HT-29 (cell line): ENCODE results near the gene CBX5. TPM values are rescaled to one million over a fixed set of nuclear protein-coding genes. Genes with fewer than 3 reads are reported as not detected.
A peak's percentile ranks its signal among the peaks of the same experiment; 100 is the strongest.
"Not testable (repeated sequence)": the region's sequence is repeated elsewhere in the genome, so short reads cannot be mapped to it uniquely, and the experiment has no call there.

Source experiments
- DNase-seq: peaks from one replicate; pipeline ENCODE4 v3.0.0-alpha.2; 2015; ENCODE audit warnings: low spot score
- total RNA-seq: library from RNA; depleted of rRNA; stranded (reverse); fragments of >200 nt; shearing (Covaris generic); gene quantifications from 2 replicates; pipeline ENCODE4 v1.2.3, GENCODE V29; 2014

The CBX5 gene
- total RNA-seq, 1 experiment from 2014 or later, result 16.7 TPM

DNA sequence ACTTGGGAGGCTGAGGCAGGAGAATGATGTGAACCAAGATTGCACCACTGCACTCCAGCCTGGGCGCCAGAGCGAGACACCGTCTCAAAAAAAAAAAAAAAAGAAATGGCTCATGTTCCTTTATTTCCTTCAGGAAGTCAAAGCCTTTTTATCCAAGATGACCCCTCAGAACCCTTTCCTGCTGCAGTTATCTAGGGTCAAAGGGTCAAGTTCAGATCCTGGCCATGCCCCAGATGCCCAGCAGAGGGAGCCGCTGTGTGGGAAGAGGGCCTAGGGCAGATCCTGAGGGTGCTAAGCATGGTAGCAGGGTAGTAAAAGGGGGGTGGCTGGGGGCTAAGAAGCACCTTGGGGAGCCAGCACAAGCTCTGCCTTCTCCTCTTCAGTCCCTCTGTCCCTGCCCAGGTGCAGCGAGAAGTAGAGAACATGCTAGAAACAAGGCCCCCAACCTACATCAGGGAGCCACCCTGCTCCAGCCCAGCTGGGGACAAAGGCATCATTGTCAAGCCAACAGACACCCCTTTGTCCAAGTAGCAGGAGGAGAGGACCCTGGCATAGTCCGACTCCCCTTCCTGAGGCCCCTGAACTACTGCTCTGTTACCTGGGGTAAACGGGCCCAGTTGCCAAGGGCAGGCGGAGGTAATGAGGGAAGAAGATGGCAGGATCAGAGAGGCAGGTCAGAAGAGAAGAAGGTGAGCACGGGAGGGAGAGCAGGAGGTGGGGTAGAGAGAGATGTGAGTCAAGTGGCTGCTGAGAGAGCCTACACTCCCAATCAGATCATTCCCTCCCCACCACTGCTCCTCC, 14.4 kb upstream of the CBX5 start:
- DNase-seq, result peak; percentile 69

DNA sequence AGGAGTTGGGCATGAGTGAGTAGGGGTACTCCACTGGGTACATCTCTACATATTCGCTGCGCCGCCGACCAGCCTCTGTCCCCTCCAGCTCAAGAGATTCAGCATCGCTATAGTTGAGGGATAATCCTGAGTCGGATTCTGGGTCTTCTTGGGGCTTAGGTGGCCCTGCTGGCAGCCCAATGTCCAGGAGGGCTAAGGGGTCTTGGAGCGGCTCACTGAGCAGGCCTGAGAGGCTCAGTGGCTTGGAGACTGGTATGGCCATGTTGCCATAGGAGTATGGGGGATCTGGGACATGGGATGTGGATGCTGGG, 13.0 kb upstream of the CBX5 start:
- DNase-seq, result no peak

DNA sequence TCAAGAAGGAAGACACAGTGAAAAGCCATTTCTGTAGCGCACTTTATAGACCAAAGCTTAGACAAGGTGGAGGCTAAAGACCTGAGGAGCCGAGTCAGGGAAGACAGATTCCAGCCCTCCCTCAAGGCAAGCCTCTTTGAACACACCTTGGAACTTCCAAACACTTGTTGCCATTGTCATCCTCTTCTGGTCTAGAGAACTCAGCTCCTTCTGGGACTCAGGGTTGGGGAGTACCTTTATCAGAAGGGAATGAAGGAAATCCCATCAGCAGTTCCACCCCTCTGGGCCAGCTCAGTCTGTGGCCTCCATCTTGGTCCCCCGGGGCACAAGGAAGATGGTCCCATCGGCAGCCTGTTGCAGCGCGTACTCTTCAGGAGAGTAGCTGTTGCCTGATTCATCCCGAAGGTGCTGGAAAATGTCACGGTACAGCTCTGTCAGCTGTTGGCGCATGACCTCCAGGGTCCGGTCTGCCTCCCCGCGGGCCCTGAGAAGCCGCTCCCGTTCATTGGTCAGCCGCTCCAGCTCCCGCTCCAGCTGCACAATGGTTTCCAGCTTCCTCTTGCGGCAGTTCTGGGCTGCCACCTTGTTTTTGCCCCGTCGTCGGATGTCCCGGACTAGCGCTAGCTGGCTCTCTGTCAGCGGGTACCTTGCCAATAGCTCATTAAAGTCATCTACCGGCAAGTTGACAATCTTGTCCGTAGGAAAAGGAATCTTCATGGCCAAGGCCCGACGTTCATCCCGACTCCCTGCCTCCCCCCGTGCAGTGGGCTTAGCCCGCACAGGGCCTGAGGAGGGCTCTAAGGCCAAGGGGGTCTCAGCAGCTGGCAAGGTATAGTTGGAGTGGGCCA, 12.4 kb upstream of the CBX5 start:
- DNase-seq, result no peak

DNA sequence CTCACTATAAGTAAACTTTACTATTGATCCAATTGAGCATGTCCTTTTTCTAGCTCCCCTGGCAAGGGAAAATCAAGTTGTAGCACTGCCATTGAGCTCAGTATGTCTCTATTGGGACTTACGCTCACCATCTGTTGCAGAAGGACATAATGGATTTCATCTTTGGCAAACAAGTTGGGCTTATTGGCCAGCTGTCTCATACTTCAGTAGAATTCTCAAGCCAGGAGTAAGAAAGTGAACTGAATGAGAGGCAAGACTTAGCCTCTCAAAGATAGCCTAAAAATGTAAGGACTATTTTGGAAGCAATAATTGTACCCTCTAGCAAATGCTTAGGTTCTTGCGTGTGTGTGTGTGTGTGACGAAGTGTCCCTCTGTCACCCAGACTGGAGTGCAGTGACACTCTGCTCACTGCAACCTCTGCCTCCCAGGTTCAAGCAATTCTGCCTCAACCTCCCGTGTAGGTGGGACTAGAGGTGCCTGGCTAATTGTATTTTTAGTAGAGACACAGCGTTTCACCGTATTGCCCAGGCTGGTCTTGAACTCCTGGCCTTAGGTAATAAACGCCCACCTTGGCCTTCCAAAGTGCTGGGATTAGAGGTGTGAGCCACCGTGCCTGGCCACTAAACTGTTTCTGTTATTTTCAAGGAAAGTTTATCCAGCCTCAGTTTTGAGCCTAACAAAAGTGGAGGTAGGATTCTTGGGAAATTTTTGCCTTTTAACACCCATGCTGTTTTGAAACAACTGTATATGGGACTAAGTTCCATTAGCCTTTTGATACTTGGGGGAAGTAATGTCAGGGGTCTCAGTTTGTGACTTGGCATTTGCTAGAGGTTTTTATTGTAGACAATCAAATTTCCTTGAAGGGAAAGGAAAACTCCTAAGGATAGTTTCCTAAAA, 7.6 kb upstream of the CBX5 start:
- DNase-seq, result no peak

DNA sequence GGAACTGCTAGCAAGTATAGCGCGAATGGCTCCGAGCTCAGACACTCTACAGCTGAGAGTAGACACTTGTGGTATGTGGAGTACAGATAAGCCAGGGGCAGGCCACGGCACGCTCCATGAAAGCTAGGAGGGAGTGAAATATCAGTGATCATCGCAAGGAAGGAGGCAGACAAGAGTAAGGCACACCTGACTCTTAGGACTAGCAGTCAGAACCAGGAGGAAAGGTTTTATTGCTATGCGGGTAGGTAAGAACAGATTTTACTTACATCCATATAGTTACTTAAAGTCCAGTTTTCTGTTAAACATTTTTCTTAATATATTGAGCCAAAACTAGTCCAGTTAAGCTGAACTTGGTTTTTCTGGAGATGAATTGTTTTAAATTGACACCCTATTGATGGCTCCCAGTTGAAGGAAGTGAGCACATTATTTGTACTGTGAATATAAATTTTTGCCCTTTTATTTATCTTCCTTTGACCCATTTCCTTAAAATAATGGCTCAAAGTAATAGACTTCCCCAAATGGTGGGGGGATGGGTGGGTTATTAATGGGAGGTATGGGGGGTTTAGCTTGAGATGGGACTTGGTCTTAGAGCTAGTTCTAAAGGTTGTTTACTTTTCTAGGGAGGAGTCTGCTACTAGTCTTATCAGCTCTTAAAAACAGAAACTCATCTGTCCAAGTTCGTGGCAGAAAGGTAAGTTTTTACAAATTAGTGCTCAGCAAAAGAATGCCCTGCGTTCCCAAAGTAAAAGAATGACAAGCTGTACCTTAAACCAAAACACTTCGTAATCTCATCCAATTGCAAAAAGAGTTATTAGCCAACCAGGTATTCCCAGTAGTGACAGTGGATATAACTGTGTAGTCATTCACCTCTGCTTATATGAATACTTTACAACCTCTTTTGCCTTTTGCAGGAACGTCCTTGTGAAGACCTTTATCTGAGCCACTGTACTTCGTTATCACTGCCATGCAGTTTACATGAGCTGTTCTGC, 6.4 kb upstream of the CBX5 start:
- peak; percentile 35 for DNase-seq

DNA sequence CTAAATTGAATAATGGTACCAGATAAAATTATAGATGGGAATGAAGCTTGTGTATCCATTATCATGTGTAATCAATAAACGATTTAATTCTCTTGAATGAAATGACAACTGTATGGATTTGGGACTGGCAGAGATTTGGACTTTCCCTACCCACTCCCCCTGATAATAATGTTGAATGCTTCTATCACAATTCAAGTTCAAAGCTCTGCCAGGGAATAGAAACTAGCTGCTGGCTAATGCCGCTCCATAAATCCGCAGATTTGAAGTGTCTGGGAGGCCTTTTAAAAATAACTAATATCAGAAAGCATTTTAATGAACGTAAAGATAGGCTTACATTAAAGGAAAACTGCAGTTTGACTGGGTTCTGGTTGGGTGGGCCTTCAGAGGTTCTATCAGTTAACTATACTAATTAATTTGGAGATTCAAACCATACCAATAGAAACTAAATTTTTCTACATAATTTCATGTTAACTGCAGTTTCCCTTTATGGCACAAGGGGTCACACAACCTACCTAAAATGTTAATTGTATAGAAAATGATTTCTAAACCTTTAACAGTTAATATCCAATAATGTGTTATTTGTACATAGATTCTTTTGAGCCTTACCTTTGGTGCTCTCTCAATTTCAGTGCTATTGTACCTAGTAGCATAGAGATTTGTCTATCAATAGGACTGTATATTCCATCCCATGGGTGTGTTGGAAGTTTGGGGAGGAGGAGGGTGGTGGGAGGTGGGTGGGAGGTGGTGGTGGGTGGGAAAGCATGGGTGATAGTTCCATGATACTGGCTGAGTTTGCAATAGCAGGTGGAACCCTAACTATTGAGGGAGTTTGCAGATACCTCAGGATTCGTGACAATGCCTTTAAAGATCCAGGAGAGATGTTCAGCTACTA, 5.5 kb upstream of the CBX5 start:
- DNase-seq, result no peak

GRCh38 chr12:54284070-54284780, 4.3 kb upstream of the CBX5 start:
- DNase-seq, result not testable (repeated sequence)

- DNase-seq, result no peak
These were observed 3.1 kb upstream of the CBX5 start for GRCh38 chr12:54282949-54283593.

- not testable (repeated sequence) for DNase-seq
These were observed 1.8 kb upstream of the CBX5 start for GRCh38 chr12:54281694-54282093.

DNA sequence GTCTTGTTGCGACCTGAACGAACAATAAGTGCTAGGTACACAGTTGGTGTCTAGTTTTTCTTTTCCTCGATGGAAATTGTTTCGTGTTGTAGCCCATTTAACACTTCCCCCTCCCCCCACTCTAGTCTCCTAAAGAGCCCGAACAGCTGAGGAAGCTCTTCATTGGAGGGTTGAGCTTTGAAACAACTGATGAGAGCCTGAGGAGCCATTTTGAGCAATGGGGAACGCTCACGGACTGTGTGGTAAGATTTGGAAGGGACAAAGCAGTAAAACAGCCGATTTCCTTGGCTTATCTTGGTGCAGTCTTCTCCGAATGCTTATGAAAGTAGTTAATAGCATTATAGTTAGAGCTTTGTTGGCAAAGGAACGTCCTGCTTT, 1.3 kb upstream of the CBX5 start:
- peak; percentile 44 for DNase-seq

GRCh38 chr12:54280468-54281260, 742 bp upstream of the CBX5 start, which contains the start of gene HNRNPA1:
Gene HNRNPA1, plus strand, starts transcription at chr12:54280726. Its CDS starts 82 bp downstream, at chr12:54280808.
- peak; percentile 99 for DNase-seq

DNA sequence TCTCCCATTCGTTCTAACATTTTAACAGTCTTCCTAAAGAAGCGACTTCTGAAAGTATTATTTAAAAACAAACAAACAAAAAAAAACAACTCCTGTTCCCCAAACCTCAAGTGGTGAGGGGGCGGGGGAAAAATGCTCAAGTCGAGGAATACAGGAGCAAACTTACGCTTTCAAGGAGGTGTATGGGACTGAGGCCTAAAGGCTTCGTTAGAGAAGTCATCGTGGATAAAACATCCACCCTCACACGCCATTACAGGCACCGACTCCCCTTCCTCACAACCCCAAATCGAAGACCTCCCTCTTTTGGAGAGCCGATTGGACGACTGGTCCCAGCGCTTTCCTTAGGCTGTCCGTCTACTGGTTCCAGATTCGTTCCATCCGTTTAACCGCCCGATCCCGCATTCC, 693 bp downstream of the CBX5 start:
- no peak for DNase-seq

- no peak for DNase-seq
These were observed 2.1 kb downstream of the CBX5 start for GRCh38 chr12:54277823-54278276.

DNA sequence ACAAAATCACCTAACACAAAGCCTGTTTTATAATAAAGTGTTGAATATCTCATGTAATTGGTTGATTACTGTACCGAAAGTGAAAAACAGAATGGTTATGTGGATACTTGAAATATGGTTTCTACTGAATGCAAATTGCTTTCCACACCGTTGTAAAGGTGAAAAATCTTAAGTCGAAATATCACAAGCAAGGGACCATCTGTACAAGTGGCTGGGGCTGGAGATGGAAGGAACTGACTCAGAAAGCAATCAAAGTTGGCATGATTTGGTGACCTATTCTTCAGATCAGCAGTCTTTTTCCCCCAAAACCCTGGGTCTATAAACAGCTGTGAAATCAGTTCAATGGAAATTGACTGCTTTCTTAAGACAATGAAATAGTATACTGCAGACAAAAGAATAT, 3.6 kb downstream of the CBX5 start:
- DNase-seq, result no peak

GRCh38 chr12:54273981-54274380, 5.9 kb downstream of the CBX5 start:
- no peak for DNase-seq

- no peak for DNase-seq
These were observed 7.7 kb downstream of the CBX5 start for GRCh38 chr12:54272214-54272613.

DNA sequence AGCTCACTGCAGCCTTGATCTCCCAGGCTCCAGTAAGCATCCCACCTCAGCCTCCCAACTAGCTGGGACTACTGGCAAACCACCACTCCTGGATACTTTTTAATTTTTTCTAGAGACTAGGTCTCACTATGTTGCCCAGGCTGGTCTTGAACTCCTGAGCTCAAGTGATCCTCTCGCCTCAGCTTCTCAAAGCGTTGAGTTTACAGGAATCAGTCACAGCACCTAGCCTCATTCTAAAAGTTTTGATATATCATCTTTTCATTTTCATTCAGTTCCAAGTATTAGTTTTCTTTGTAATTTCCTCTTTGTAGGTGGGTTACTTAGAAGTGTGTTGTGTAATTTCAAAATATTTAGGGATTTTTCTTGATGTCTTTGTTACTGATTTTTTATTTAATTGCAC, 9.6 kb downstream of the CBX5 start:
- DNase-seq, result no peak
